ENCODE measurements around the gene PARVB. TPM values are rescaled to one million over a fixed set of nuclear protein-coding genes. Genes with fewer than 3 reads are reported as not detected.

The PARVB gene
- total RNA-seq, 1 experiment from 2014 or later = 69.4 TPM

DNA sequence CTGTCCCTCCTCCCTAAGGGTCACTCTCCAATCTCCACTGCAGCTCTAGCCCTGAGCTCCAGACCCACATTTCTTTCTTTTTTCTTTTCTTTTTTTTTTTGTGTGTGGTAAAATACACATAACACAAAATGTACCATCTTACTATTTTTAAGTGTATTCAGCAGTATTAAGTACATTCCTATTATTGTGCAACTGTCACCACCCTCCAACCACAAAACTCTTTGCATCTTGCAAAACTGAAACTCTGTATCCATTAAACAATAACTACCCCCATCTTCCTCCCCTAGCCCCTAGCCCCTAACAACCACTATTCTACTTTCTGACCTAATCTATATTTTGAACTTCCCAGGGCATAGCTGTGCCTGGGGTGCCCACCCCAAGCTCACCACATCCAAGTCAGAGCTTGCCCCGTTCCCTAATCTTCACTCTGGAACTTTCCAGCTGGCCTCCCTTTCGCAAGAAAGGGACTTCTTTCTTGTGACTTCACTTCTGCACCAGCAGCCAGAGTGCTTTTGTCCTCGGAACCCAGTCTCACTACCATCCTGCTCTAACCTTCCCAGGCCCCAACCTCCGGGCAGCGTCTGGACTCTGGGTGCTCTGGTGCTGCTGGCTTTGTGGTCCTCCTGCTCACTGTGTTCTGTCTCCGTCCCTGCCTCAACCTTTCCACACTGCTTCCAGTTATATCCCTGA lies 187.3 kb downstream of the PARVB start:
- DNase-seq (ENCODE audit: low read depth) = no peak

GRCh38 chr22:44211946-44212930 lies 188.1 kb downstream of the PARVB start:
- DNase-seq (ENCODE audit: low read depth) = no peak

DNA sequence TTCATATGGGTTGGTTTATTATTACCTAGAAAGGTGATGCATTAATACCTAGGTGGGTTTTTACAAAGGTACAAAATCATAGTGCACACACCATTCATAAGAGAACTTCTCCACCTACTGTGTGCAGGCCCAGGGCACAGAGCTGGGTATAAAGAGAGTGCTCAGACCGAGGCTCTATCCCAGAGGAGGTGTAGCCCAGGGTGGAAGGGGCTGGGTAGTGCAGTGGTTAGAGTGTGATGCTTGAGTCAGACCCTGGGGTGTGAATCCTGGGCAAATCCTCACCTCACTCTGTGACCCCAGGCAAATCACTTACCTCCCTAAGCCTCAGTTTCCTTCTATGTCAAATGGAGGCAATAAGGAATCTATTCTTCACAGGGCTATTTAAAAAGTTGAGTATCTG lies 188.8 kb downstream of the PARVB start:
- DNase-seq (ENCODE audit: low read depth) = no peak

- DNase-seq (ENCODE audit: low read depth) = no peak
These were observed 189.5 kb downstream of the PARVB start for GRCh38 chr22:44213489-44214043.

DNA sequence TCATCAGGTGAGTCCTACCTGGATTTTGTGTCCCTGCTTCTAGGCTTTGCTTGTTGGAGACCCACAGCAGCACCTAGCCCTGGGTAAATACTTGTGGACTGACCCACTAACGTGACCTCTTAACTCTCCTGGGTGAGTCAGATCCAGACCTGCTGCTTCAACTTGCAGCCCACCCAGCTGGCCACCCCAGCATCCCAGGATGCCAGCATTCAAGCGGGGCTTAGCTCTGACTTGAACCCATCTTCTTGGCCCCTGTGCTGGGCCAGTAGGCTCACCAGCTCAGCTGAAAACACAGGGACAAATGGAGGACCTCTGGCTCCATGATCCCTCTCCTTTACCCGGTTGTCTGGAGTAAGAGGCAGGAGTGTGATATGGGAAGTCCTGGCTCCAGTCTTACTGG lies 190.1 kb downstream of the PARVB start:
- no peak for DNase-seq (ENCODE audit: low read depth)

DNA sequence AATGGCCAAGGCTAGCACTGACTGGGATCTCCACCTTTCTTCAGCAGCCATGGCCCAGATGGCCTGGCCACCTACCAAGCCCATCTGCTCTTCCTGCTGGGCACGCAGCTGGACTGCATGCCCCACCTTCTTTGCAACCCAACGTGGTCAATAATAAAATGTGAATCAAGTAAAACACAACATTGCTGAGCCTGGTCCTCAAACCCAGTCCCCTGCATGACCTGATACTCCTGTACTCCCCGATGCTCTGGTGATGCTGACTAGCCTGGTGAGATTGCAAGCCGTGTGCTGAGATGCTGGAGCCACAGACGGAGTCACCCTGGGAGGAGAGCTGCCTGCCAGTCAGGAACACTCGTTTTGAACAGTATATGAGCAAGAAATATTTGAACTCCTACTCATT lies 190.7 kb downstream of the PARVB start:
- no peak for DNase-seq (ENCODE audit: low read depth)

- no peak for DNase-seq (ENCODE audit: low read depth)
These were observed 191.2 kb downstream of the PARVB start for GRCh38 chr22:44215287-44215686.

DNA sequence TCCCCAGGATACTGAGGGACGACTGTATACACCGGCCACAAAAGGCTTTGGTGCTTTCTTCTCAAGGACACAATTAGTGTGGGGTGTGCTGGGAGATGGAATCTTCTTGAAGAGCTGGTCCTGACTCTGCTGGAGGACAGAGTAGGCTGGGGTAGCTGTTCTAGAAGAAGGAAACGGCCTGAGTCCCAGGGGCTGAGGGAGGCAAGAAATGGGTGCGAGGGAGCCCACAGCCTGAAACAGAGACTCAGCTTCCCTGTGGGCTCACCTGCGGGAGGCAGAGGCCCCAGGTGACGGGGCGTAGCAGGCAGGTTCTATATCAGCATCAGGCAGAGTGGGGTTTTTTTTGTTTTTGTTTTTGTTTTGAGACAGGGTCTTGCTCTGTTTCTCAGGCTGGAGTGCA lies 193.2 kb downstream of the PARVB start:
- no peak for DNase-seq (ENCODE audit: low read depth)

DNA sequence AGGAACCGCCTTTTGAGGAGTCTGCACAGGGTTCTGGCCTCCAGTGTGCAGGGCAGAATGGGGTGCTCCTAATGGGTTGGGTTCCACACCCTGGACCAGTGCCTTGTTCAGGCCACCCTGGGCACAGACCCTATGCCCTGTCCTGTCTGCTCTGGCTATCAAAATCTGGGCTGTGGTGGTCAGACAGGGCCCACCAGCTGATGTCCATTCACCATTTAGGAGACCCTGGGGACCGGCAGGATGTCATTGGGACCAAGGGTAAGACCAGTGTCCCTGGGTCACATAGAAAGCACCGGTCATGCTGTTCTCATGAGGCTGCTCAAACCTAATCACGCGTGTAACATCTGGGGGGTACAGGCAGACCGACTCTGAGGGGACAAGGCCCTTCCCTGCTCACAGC lies 194.0 kb downstream of the PARVB start:
- no peak for DNase-seq (ENCODE audit: low read depth)

GRCh38 chr22:44219101-44219870 lies 195.2 kb downstream of the PARVB start:
- no peak for DNase-seq (ENCODE audit: low read depth)

- no peak for DNase-seq (ENCODE audit: low read depth)
These were observed 196.9 kb downstream of the PARVB start for GRCh38 chr22:44220727-44221680.

GRCh38 chr22:44221710-44222475 lies 197.8 kb downstream of the PARVB start:
- DNase-seq (ENCODE audit: low read depth) = no peak

Other genes starting within 250 kb of the PARVB start
- not detected in 2 replicates for gene EFCAB6, start 212.0 kb upstream of the PARVB start, total RNA-seq (2014; rRNA removed; shearing (Covaris generic))
- 0.26 and 0.33 TPM in 2 replicates for gene SULT4A1, start 161.8 kb upstream of the PARVB start, total RNA-seq (2014; rRNA removed; shearing (Covaris generic))
- not detected in 2 replicates for gene PNPLA5, start 132.3 kb upstream of the PARVB start, total RNA-seq (2014; rRNA removed; shearing (Covaris generic))
- 1.7 and 4.3 TPM in 2 replicates for gene PNPLA3, start 100.5 kb upstream of the PARVB start, total RNA-seq (2014; rRNA removed; shearing (Covaris generic))
- gene SAMM50, start 68.9 kb upstream of the PARVB start, total RNA-seq (2014; rRNA removed; shearing (Covaris generic)) = 51.8 and 57.5 TPM in 2 replicates
- 0.24 and 0.50 TPM in 2 replicates for gene PARVG, start 156.6 kb downstream of the PARVB start, total RNA-seq (2014; rRNA removed; shearing (Covaris generic))

All from HT1080 (cell line).